GM12801 (cell line): ENCODE measurements around the gene COL7A1.

ENCODE experiments used
- TF ChIP-seq, protein P1 (sequence below): IDR thresholded peaks from one replicate; pipeline ENCODE4 v1.5.1; 2011; ENCODE audit warnings: control low read depth; ENCODE audit not compliant: insufficient read length; ENCODE audit errors: extremely low read depth

The COL7A1 gene

DNA sequence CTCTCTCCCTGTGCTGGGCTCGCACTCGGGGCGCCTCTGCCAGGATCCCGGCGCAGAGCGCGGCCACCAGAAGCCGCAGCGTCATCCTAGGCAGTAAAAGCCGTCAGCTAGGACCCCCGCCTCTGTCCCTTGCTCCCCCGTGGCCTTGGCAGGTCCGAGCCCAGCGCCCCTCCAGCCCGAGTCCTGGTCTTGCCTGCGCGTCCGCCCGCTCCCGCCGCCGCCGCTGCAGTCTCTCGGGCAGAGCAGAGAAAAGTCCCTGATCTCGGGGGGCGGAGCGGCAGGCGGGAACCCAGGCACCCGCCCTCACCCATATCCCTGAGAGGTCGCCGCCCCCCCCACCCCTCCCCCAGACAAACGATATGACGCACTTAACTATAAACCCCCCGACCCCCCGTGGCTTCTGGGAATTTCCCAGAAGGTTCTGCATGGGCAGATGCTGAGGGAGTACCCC, at the start of gene COL7A1:
COL7A1 (minus strand) TSS at position 255 of the 451 bp plus-strand sequence; CDS start at position 85, 170 bp downstream.
- TF ChIP-seq, protein P1, sequence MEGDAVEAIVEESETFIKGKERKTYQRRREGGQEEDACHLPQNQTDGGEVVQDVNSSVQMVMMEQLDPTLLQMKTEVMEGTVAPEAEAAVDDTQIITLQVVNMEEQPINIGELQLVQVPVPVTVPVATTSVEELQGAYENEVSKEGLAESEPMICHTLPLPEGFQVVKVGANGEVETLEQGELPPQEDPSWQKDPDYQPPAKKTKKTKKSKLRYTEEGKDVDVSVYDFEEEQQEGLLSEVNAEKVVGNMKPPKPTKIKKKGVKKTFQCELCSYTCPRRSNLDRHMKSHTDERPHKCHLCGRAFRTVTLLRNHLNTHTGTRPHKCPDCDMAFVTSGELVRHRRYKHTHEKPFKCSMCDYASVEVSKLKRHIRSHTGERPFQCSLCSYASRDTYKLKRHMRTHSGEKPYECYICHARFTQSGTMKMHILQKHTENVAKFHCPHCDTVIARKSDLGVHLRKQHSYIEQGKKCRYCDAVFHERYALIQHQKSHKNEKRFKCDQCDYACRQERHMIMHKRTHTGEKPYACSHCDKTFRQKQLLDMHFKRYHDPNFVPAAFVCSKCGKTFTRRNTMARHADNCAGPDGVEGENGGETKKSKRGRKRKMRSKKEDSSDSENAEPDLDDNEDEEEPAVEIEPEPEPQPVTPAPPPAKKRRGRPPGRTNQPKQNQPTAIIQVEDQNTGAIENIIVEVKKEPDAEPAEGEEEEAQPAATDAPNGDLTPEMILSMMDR = no peak

DNA sequence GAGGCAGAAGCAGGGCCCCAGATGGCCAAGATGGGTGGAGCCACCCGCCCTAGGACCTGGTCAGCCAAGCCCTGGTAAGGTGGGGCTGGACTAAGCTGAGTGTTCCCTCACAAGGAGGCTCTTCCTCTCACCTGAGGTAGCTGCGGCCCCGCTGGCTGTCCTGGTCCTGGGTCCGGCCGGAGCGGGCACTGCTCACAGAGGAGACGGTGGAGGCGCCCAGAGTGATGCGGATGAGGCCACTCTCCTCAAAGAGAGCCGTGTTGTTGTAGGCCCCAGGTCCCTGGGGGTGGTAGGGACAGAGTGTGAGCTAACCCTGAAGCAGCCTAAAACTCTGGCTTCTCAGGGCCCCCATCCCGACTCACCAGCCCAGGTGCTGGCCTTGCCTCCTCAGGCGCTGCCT, 47.5 kb upstream of the COL7A1 start:
- TF ChIP-seq, protein P1 = no peak

DNA sequence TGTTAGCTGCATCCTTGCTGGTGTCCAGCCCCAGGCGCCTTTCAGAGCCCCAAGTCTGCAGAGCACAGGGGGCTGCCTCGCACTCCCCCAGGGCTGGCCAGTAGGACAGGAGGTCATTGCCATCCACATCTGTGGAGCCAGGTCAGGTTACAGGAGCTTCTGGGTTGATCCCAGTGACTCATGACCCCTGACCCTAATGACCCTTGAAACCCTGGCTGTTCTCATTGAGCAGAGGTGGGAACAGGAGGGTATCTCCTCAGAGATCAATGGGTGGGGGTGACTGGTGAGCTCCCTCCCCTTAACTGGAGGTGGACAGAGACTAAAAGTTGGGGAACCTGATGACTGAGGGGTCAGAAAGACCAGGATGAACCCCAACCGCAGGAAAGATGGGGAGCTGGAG, 46.3 kb upstream of the COL7A1 start:
- TF ChIP-seq, protein P1 = no peak

DNA sequence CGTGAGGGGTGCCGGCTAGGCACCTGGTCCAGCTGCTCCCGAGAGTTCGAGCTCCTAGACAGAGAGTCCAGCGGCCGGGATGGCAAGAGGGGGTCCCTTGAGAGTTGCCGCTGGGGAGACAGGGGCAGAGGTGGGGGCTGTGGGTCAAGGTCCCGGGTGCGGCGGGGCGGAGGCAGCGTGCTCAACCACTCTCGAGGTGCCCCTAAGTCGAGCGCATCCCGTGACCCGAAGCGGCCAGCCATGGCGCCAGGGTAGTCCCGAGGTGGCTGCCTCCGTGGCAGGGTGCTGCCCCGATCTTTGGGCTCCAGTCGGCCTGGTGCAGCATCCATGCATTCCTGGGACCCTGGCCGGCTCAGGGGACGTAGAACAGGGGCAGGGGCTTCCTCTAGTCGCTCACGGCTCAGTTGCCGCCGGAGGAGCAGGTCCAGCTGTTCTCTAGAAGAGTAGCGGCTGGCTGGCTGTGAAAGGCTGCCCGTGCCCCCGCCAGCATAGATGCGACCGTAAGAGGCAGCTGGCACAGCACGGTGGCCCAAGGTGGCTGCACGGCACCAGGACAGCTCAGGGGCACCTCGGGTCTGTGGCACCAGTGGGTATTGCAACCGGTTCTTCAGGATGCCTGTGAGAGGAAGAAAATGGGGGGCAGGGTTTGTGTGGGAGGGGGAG, 44.9 kb upstream of the COL7A1 start:
- TF ChIP-seq, protein P1 = no peak

DNA sequence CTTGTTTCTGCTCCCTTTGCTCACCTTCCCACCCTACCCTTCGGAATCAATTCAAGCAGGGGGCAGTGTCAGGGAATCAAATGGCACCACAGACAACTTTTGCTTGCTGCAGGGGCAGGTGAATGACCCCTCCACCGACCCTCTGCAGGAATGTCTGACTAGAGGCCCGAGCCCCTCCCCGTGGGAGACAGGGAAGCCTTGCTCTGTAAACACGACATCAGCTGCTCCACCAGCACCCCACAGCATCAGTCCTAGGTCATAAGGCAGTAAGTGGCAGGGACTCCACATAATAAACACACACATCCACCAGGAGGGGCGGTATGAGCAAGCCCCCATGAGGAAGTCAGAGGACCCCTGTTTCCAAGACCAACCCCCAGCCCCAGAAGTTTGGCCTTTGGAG, 42.2 kb upstream of the COL7A1 start:
- TF ChIP-seq, protein P1 = no peak

DNA sequence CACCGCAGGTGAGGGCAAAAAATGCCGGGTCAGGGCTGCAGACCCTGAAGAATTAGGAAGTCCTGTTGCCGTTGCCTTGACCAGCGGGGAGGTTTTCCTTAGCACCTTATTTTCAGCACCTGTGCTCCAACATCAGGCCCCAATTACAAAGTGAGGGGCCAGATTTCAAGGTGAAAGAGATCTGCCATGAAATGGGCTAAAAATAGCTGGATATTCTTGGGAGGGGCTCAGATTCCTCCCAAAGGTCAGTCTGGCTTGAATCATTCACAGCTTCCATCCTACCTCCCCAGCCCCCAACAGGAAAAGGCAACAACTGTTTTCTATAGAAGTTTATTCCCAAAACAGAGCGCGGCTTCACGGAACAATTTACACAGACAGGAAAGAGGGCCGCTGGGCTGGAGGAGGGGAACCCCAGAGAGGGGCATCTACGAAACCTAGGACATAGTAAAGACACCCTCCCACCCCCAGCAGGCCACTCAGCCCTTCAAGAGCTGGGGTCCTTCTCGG, 41.1 kb upstream of the COL7A1 start:
- TF ChIP-seq, protein P1 = no peak

DNA sequence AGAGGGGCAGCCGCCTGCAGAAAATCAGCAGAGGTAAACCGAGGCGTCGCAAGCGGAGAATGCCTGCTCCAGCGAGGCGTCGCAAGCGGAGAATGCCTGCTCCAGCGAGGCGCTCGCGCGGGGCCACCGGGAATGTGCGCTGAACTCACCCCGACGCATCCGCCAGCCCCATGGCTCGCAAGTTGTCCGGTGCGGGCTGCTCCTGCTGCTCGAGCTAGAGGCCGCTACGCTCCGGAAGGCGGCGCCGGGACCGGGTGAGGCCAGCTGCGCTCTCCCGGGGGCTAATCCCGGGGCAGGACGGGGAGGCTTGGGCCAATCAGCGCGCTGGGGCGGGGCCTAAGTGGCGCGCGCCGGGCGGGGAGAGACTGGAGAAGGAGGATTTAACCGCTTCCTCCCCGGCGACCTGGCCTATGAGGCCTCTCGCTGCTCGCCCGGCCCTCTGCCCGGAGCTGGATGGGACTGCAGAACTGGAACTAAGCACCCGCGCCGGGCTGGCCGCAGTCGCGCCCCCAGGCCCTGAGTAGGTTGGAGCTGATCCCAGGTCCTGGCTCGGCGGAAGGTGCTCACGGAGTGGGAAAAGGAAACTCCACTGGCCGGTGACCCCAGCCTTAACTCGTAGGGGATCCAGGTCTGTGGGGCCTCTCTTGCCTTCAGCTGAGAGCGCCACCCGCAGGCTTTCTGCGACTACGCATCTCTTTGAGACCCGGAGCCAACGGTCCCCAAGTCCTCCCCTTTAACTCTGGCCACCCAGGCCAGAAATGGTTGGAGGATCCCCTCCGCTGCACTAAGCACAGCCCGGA, 40.3 kb upstream of the COL7A1 start, which contains the start of gene SLC26A6:
SLC26A6 (minus strand) TSS at position 240 of the 800 bp plus-strand sequence; CDS start at position 172, 68 bp downstream.
- TF ChIP-seq, protein P1 = no peak
